ENCODE measurements around the gene GIPR. TPM values are rescaled to one million over a fixed set of nuclear protein-coding genes. Genes with fewer than 3 reads are reported as not detected.
A peak's percentile ranks its signal among the peaks of the same experiment; 100 is the strongest.
"Not testable (repeated sequence)": the region's sequence is repeated elsewhere in the genome, so short reads cannot be mapped to it uniquely, and the experiment has no call there.

GIPR gene
- total RNA-seq, 1 donor from 2014 or later, result not detected

DNA sequence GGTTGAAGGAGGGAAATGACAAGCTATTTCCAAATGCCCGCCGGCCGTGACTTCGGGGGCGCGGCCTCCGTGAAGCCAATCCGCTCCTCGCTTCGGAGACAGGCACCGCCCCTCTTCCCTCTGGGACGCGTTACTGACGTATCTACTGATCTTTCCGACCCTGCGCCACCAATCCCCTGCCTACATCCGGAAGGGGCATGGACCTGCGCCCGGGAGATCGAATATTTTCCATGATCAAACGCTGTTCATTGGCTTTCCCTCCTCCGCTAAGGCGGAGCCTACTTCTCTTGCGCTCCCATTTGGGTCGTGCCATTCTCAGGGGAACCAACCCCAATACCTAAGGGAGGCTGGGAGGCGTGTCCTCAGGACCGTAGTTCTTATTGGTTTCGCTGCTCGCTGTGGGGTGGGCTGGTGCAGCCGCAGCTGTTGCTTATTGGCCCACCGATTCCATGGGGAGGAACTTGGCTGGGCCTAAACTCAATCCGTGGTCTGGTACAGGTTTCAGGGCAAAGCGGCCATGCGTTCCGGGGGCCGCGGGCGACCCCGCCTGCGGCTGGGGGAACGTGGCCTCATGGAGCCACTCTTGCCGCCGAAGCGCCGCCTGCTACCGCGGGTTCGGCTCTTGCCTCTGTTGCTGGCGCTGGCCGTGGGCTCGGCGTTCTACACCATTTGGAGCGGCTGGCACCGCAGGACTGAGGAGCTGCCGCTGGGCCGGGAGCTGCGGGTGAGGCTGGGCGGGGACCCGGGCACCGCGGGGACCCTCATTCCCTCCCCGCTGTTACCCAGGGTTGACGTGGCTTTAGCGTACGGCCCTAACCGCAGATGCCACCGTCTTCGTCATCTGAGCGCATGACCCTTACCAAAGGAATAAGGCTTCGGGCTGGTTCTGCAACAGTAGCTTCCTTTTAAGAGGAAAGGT lies 24.4 kb downstream of the GIPR start, which contains the start of gene QPCTL:
TSS of gene QPCTL (plus strand) at position 480 of the 919 bp plus-strand sequence. CDS start at position 518, 38 bp downstream.
- DNase-seq, result peak; percentile 100

GRCh38 chr19:45693106-45693788 lies 25.2 kb downstream of the GIPR start:
- DNase-seq, result peak; percentile 86

- DNase-seq, result no peak
Observed at GRCh38 chr19:45701676-45702075, 33.7 kb downstream of the GIPR start.

- DNase-seq, result no peak
Observed at GRCh38 chr19:45705115-45705514, 37.1 kb downstream of the GIPR start.

- DNase-seq, result no peak
Observed at GRCh38 chr19:45705710-45706415, 37.8 kb downstream of the GIPR start.

GRCh38 chr19:45710356-45711130 lies 42.5 kb downstream of the GIPR start:
- no peak for DNase-seq

GRCh38 chr19:45711851-45712698 lies 44.1 kb downstream of the GIPR start:
- DNase-seq, result no peak

- DNase-seq, result no peak
Observed at GRCh38 chr19:45712699-45713067, 44.7 kb downstream of the GIPR start.

DNA sequence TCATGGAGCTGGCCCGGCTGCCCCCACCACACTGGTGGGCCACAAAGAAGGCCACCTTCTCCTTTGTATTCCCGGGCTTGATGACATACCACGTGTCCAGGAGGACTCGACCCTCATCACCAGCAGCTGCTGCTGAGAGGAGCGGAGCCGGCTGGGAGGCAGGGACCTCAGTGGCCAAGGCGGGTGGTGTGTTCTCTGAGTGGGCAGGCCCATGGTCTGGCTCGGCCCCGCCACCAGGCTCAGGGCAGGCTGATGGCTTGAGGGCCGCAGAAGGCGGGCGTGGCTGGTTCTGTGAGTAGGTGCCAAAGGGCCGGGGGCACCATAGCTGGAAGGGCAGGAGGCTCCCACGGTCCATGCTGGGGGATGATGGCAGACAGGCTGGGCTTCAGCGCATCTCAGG lies 45.1 kb downstream of the GIPR start:
- DNase-seq, result no peak

DNA sequence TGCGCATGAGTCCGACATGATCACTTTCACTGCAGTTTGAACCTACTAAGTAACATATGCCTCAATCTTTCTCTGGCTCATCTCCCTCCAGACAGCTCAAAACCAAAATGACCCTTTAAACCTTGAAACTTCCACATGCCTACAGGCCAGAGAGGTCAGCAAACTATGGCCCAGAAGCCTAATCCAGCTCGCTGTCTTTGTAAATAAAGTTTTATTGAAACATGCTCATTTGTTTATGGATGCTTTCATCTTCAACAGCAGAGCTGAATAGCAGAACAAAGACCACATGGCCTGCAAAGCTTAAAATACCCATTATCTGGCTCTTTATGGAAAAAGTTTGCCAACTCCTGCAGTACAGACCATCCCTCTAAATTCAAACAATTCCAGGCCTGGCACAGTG lies 47.1 kb downstream of the GIPR start:
- no peak for DNase-seq

DNA sequence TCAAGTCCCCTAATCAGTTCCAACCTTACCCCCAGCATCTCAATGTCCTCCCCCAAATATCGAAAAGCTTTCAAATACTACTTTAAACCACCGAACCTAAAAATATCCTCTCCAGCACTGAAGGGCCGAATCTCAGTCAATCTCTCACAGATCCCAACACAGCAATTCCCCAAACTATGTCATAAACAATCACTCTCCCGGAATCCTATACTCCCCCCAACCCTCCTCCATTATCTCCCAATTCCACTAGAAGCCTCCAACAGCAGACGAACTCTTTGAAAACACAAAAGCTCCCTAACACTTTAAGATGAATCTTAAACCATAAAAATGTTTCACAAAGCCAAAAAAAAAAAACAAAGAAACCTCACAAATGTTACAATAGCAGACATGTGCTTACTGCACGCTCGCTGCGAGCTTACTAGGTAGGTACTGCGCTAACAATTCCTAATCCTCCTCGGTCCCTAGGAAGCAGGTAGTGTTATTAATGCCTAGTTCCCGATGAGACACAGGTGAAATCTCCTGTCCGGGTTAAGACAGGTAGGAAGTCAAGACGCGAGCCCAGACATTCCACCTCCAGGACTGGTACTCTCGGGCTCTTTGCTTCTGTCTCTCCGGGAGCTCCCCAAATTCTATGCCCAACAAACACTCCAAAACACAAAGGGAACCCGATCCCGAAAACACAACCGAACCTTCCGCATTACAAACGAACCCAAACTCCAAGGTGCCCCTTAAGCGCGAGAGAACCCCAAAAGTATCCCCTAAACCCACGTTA lies 48.5 kb downstream of the GIPR start:
- DNase-seq, result peak; percentile 47

GRCh38 chr19:45717131-45717982 lies 49.3 kb downstream of the GIPR start:
- DNase-seq, result peak; percentile 100

GRCh38 chr19:45717983-45718650 lies 50.1 kb downstream of the GIPR start:
- DNase-seq, result peak; percentile 20

DNA sequence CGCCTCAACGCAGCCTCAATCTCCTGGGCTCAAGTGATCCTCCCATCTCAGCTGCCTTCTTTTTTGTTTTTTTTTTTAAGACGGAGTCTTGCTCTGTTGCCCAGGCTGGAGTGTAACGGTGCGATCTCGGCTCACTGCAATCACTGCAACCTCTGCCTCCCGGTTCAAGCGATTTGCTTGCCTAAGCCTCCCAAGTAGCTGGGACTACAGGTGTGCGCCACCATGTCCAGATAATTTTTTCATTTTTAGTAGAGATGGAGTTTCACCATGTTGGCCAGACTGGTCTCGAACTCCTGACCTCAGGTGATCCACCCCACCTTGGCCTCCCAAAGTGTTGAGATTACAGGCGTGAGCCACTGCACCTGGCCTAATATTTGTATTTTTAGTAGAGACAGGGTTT lies 52.0 kb downstream of the GIPR start:
- DNase-seq, result not testable (repeated sequence)

DNA sequence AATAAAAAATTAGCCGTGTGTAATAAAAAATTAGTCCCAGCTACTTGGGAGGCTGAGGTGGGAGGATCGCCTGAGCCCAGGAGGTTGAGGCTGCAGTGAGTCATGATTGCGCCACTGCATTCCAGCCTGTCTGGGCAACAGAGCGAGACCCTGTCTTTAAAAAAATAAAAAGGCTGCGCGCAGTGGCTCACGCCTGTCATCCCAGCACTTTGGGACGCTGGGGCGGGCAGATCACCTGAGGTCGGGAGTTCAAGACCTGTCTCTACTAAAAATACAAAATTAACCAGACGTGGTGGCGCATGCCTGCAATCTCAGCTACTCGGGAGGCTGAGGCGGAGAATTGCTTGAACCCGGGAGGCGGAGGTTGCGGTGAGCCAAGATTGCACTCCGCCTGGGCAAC lies 60.7 kb downstream of the GIPR start:
- not testable (repeated sequence) for DNase-seq

DNA sequence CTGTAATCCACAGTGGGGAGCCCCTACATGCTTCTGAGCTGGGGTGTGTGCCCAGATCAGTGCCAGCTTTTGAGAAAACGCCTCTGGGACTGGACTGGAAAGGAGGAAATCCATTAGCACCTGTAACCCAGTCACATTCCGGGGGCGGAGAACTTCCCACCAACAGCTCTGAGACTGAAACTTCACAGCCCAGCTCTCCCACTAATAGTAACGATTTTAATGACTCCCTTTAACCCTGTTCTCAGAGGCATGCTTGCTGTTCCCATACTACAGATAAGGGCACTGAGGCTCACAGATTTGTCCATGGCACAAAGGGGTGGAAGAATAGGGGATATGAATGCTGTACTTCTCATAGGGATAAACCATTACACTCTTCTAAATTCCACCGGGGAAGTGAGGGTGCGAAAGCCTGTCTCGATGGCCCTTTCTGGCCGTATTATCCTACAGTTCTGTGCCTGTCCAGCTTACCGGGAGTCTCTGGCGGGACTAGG lies 61.8 kb downstream of the GIPR start:
- peak; percentile 55 for DNase-seq

GRCh38 chr19:45730368-45731288 lies 62.6 kb downstream of the GIPR start, which contains the start of gene FBXO46:
Gene FBXO46, minus strand, starts transcription at chr19:45730896. Its CDS starts 17,401 bp downstream, at chr19:45713495.
- peak; percentile 98 for DNase-seq

Measured in dermis blood vessel endothelial cell (primary cell).